Tongue (tissue), 2 donors: ENCODE data around the gene SDR9C7. TPM values are rescaled to one million over a fixed set of nuclear protein-coding genes. Genes with fewer than 3 reads are reported as not detected.
"Not testable (repeated sequence)": the region's sequence is repeated elsewhere in the genome, so short reads cannot be mapped to it uniquely, and the experiment has no call there.

ENCODE experiments used
- DNase-seq: peaks from one replicate; pipeline ENCODE4 v3.0.0-alpha.2; 2015
- total RNA-seq: library from RNA; depleted of rRNA; stranded (reverse); fragments of >200 nt; gene quantifications from one replicate; pipeline ENCODE4 v1.2.3, GENCODE V29; 2014

SDR9C7 gene
- total RNA-seq, 1 donor from 2014 or later: 0.51 TPM

DNA sequence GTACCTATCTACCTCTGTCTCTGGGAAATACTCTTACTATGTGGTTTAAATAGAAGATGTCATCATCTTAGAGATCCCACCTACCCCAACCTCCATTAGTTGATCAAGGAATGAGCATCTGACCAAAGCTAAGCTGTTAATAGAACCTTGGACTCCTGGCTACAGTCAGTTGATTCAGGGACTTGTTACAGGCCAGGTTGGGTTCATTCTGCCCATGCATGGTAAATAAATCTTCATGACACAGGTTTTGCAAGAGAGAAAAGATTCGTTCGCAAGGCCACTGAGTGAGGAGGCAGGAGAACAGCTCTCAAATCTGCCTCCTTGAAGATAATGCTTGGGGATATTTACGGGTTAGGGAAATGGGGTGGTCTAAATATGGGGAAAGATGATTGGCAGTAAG is 19.5 kb downstream of the SDR9C7 start:
- DNase-seq: no peak

DNA sequence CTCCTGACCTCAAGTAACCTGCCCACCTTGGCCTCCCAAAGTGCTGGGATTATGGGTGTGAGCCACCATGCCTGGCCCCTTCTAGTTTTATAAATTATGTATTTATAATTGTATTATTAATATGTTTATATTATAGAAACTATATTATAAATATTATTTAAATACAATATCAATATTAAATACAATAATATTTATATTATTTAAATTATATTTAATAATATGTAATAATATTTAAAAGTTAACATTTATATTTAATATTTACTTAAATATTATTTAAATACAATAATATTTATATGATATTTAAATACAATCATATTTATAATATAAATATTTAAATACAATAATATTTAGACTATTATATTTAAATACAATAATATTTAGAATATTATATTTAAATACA is 20.0 kb downstream of the SDR9C7 start:
- DNase-seq: no peak

DNA sequence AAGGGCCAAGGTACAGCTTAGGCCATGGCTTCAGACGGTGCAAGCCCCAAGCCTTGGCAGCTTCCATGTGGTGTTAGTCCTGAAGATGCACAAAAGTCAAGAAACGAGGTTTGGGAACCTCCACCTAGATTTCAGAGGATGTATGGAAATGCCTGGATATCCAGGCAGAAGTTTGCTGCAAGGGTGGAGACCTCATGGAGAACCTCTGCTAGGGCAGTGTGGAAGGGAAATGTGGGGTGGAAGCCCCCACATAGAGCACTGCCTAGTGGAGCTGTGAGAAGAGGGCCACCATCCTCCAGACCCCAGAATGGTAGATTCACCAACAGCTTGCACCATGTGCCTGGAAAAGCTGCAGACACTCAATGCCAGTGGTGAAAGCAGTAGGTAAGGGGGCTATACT is 24.8 kb downstream of the SDR9C7 start:
- not testable (repeated sequence) for DNase-seq

DNA sequence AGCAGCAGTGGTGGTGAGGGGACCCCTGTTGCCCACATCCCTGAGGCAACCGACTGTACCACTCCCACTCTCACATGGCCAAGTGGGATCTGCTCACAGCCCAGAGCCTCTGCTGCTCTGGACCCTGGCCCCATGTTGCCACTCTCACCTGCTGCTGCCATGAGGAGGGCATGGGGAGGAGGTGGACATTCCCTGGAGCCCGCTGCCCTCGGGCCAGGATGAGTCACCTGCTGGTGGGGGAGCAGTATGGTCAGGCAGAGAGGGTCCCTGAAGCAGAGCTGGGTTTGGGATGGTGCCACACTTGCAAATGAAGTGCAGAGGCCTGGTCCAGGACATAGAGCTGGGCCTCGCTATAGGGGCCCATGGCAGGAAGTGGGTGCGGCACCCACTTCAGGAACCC is 26.1 kb downstream of the SDR9C7 start:
- DNase-seq: no peak

DNA sequence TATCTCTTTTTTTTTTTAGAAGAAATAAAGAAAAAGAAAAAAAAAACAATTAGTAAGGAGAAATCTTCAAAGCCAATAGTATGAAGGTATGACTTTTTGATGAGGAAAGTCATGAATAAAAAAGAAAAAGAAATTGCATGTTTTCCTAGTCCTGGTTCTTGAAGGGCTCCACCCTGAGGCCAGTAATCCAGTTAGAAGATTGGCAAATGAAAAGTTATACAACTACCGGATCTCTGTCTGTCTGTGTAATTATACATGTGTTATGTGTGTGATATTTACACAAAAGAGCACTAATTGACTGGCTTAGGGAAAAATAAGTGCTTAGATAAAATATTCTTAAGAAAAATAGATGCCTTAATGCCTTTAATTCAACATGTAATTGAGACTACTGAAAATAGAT is 28.4 kb downstream of the SDR9C7 start:
- DNase-seq: no peak

DNA sequence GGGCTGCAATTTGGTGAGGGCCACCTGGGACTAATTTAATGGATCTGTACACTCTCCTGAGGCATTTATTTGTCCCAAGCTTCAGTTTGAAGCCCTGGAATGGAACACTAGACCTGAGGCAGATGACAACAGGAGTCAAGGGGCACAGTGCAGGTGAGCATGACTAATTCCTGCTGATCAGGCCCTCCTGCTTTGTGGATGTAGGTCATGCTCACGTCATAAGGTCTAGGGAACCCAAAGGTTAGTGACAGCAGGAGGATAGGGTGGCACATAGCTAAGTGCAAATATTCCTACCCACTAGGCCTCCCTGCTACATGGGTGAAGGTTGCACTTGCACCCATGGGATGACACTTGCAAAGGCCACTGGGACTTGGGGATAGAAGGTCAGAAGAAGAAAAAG is 30.8 kb downstream of the SDR9C7 start:
- no peak for DNase-seq

DNA sequence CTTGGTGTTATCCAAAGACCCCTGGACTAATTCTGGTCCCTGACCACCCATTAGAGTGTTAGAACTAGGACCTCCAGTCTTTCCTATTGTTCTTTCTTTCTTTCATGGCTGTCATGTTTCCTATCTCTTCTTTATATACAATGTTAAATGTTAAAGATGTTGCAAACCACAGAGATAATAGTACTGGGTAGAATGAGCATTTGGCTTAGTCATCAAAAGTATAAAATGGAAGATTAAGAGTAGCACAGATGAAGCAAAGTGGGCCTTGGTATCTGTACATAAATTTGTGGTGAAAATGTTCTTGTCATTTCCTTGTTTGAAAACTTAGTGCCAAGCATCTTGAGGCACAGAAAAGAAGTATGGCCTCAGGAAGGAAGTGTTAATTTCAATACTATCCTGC is 32.9 kb downstream of the SDR9C7 start:
- not testable (repeated sequence) for DNase-seq

DNA sequence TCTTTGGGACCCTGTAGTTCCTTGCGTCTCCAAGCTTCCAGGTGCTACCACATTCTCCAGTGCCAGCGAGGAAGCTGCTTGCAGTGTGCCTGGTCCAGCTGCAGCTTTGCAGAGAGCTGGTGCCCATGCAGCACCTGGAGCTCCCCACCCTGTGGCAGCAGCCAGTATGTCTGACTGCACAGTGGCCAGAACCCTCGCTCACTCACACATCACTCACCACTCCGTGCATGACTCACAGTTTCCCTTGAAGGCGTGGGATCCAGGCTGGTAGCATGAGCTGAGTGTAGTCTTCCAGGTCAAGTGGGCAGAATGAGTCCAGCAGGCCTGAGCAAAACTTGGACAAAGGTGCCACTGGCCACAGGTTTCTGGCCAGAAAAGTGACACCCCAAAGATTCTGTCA is 33.6 kb downstream of the SDR9C7 start:
- DNase-seq: no peak

DNA sequence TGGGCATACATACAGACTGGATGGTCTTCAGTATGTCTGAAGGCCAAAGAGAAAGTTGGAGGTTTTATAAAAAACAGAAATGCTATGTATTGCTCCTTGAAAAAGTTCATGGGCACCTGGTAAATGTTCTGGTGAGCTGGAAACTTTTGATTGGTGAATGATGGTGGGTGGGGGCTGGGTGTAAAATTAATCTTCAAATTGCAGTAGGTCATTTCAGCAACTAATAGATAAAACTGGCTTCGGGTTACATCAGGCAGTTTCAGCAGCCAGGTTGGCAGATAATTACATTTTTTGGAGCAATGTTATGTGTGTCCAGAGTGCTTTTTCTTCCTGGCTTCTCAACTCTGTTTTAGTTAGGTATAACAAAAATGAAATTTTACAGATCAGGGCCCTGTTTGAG is 35.3 kb downstream of the SDR9C7 start:
- no peak for DNase-seq

DNA sequence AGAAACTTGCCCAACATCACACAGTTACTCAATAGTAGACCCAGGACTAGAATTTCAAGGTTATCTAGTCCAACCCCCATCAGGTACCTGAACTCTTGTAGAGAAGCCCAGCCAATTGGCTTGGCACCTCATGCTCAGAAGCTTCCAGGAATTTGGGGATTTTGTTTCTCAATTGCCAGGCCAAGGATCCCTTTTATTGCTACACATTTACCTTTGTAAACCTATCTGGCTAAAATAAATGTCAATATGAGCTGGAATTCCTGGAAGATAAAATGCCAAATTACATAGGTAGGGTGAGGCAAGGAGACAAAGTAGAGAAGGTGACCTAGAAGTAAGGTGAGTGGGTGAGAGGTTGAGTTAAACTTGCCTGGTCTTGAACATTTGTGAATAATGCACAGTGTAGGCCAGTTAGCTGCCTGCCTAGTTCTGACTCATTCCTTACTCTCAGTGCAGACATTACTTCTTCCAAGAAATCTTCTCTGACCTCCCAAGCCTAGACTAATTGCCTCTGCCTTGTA is 36.3 kb downstream of the SDR9C7 start:
- no peak for DNase-seq

DNA sequence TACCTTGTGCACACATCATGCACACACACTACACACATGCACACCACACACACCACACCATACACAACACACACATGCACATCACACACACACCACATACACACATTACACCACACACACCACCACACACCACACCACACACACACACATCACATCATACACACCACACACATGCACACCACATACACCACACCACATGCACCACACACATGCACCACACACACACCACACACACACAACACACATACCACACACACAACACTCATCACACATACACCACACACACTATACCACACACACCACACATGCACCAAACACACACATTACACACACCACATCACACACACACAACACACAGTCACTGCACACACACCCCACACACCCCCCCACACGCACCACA is 38.1 kb downstream of the SDR9C7 start:
- DNase-seq: no peak

DNA sequence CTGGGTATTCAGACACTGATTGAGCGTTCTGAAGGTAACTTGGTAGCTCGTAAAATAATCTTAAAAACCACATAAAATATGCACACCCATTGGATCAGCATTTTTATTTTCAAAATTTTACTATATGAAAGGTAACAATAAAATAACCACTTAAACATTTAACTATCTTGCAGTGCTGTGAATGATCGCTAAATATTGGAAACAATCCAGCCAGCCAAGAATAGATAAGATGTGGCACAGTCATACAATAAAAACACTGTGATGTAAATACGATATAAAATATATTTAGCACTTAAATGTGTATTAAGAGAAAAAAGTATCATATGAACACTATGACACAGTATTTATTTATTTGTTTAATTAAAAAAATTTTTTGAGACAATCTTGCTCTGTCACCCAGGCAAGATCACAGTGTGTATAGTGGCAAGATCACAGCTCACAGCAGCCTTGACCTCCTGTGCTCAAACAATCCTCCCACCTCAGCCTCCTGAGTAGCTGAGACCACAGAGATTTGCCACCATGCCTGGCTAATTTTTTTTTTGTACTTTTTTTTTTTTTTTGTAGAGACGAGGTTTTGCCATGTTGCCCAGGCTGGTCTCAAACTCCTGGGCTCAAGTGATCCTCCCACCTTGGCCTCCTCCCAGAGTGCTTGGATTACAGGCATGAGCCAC is 39.4 kb downstream of the SDR9C7 start:
- DNase-seq: no peak

DNA sequence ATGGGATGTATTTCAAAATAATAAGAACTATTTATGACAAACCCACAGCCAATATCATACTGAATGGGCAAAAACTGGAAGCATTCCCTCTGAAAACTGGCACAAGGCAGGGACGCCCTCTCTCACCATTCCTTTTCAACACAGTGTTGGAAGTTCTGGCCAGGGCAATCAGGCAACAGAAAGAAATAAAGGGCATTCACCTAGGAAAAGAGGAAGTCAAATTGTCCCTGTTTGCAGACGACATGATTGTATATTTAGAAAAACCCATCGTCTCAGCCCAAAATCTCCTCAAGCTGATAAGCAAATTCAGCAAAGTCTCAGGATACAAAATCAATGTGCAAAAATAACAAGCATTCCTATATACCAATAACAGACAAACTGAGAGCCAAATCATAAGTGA is 42.3 kb downstream of the SDR9C7 start:
- not testable (repeated sequence) for DNase-seq

DNA sequence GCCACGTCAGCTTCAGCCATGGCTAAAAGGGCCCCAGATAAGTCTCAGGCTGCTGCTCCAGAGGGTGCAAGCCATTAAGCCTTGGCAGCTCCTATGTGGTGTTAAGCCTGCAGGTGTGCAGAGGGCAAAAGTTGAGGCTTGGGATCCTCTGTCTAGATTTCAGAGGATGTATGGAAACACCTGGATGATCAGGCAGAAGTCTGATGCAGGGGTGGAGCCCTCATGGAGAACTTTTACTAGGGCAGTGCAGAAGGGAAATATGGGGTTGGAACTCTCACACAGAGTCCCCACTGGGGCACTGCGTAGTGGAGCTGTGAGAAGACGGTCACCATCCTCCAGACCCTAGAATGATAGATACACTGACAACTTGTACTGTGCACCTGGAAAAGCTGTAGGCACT is 47.9 kb downstream of the SDR9C7 start:
- DNase-seq: no peak

DNA sequence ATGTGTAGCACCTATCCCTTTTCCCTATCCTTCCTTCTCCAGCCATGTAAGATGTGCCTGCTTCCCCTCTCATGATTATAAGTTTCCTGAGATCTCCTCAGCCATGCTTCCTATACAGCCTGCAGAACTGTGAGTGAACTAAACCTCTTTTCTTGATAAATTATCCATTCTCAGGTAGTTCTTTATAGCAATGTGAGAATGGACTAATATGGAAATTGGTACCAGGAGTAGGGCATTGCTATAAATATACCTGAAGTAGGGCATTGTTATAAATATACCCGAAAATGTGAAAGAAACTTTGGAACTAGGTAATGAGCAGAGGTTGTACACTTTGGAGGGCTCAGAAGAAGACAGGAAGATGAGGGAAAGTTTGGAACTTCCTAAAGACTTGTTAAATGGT is 48.9 kb downstream of the SDR9C7 start:
- DNase-seq: no peak

DNA sequence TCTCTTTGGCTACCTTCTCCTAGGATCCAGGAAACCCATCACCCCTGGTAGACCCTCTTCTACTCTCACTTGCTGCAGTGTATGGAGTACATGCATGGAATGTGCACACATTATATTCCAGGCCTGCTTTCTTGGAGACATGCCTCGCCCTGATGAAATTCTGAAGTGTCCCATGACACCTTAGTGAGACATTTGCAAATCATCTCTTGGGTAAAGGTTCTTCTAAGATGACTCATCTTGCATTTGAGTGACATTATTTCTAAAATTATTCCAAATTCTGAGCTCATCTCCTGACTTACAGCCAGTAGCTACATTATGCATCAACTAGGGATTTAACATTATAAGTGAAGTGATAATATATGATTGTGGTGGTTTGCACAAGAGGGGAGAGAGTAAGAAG is 49.8 kb downstream of the SDR9C7 start:
- DNase-seq: no peak

DNA sequence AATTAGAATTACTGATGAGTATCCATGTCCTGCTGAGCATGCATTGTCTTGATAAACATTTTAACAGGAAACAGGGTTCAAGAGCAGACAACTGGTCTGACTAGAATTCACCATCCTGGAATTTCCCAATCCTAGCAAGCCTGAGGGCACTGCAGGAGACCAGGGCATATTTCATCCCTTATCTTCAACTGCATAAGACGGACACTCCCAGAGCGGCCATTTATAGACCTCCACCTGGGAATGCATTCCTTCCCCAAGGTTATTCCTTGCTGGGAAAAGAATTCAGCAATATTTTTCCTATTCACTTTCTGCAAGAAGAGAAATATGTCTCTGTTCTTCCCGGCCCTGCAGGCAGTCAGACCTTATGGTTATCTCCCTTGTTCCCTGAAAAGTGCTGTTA is 51.8 kb downstream of the SDR9C7 start:
- not testable (repeated sequence) for DNase-seq

DNA sequence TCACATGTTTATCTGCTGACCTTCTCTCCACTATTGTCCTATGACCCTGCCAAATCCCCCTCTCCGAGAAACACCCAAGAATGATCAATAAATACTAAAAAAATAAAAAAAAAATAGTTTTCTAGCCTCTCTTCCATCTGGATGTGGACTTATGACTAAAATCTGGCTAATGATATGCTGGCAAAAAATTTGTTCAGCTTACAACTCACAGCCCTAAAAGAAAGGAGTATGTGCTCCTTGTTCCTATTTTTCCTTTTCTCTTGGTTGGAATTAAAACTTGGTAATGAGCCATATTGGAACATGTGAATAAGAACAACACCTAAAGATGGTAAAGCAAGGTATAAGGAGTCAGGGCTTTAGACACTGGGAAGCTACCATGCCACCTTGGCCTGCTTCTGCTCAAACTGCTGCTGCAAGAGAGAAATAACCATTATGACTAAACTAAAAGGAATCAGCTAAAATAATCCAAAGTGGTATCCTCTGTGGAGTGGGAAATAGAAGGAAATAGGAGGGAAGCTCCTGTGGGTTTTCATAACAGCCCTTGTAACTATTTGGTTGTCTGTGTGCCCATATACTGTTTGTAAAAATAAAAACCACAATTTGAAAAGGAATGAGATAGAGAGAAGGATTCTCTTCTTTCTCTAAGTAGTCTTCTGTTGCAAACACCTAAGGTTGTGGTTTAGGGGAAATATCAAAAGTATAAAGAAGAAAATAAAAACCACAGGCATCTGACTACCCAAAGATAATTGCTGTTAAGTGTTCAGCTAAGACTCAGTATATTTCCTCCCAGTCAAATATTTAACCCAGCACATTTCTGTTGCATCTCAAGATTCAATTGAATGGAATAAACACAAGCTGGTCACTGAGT is 53.8 kb downstream of the SDR9C7 start:
- DNase-seq: no peak

DNA sequence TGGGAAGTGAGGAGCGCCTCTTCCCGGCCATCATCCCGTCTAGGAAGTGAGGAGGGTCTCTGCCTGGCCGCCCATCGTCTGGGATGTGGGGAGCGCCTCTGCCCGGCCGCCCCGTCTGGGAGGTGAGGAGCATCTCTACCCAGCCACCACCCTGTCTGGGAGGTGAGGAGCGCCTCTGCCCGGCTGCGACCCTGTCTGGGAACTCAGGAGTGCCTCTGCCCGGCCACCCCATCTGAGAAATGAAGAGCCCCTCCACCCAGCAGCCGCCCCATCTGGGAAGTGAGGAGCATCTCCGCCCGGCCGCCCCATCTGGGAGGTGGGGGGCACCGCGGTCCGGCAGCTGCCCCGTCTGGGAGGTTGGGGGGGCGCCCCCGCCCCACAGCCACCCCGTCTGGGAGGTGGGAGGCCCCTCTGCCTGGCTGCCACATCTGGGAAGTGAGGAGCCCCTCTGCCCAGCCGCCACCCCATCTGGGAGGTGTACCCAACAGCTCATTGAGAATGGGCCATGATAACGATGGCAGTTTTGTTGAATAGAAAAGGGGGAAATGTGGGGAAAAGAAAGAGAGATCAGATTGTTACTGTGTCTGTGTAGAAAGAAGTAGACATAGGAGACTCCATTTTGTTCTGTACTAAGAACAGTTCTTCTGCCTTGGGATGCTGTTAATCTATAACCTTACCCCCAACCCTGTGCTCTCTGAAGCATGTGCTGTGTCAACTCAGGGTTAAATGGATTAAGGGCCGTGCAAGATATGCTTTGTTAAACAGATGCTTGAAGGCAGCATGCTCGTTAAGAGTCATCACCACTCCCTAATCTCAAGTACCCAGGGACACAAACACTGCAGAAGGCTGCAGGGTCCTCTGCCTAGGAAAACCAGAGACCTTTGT is 54.7 kb downstream of the SDR9C7 start:
- not testable (repeated sequence) for DNase-seq

DNA sequence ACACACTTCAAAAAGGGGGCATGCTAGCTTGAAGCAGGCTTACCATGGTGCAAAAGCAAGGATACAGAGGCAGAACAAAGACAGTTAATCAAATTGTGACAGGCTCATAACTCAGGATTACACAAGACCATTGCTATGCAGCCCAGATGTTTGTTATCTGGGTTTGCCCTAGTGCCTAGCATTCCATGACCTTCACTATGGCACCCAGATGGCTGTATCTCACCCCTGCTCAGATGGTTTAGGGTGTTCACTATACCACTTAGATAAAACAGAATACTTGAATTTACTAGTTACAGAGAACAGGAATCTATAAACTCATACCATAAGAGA is 56.2 kb downstream of the SDR9C7 start:
- DNase-seq: no peak

DNA sequence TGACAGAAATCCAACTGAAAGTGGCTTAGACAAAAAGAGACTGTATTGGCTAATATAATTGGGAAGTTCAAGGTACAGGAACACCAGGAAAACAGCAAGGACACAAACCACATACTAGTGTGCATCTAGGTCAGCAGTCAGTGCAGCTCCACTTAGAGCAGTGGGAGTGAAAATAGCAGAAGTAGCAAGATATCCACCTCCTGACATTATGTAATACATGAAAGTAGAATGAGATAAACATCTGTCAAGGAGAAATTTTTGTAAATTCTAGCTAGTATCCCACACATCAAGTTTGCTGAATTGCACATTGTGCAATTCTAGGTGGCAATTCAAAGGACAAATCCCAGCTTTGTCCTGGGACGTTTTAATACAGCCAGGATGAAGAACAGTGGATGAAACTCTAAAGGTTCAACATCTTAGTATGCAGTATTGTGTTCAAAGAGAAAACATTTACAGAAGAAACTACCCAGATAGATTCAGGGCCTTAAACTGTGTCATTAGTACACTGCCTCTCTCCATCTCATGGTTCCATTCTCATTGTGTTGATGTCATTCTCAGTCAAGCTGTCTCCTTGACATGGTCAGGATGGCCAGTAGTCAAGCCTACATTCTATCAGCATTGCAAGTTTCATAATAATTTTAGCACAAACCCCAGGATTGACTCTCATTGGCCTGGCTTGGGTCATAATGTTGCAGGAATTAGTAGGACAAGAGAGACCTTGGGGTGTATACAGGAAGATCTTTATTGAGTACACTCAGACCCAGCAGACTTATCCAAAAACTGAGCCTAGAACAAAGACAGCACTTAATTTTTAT is 56.8 kb downstream of the SDR9C7 start:
- DNase-seq: no peak

DNA sequence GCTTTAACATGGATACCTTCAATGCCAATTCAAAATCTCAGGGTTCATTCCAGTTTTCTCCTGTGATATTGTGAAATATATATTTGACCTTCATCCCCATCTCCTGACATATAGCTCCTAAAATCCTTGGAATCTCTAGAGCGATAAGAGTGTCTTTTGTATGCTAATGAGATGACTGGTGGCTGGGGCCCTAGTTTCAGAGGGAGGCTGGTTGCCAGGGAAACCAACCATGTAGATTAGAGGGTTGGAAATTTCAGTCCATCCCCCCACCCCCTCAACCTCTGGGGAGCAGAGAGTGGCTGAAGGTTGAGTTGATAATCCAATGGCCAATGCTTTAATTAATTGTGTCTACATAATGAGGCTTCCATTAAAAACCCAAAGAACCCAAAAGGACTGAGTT is 59.4 kb downstream of the SDR9C7 start:
- DNase-seq: no peak
